GM12801 (cell line): ENCODE results near the gene RABGAP1.

Experiments used
- CTCF ChIP-seq: IDR thresholded peaks from one replicate; pipeline ENCODE4 v1.5.1; 2011; ENCODE audit warnings: control low read depth; ENCODE audit not compliant: insufficient read length; ENCODE audit errors: extremely low read depth

RABGAP1 gene

GRCh38 chr9:123043081-123043939 lies 102.5 kb downstream of the RABGAP1 start:
- TF ChIP-seq CTCF: no peak

DNA sequence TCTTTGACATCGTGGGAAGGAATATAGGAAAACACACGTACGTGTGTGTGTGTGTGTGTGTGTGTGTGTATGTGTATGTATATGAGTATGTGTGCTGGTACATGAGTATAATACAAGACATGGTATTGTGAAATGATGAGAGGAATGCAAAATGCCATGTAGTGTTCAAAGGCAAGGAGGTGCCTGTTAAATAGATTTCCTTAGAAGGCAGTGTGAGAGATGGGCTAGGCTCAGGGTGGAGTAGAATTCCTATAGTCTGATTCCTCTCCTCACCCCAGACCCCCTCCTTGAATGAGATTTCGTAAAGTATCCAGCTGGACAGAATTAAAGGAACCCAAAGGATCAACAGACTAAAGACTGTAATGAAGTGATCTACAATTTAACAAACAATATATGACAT lies 103.8 kb downstream of the RABGAP1 start:
- TF ChIP-seq CTCF: no peak

DNA sequence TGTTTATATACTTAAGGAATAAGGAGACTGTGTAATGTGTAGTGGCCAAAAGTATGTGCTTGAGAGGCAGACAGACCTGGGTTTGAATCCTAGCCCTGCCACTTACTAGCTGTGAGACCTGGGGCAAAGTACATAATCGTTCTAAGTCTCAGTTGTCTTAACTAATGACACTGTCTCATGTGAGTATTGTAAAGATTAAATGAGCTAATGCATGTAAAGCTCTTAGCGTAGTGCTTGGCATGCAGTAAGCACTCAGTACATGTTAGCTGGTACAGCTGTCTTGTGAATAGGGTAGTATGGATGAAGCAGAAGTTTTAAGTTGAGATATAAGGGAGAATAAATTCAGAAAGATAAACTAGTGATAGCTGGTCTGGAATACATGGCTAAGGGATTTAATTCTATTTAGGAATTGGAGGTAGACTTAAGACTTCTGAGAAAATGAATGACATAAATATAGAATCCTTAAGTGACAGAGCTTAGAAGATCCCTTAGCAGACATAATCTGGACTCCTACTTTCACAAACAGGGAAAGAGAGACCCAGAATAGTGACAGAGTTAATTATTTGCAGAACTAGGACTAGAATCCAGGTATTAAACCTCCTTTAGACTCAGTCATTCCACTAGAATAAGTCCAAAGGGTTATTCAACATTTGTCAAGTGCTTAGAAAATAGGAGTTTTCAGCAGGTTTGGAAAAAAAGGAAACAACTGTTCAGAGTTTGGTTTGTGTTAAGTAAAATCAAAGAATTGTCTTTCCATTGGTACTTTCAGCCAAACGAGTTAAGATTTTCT lies 105.8 kb downstream of the RABGAP1 start:
- no peak for TF ChIP-seq CTCF

GRCh38 chr9:123048748-123049147 lies 107.9 kb downstream of the RABGAP1 start:
- TF ChIP-seq CTCF: no peak

DNA sequence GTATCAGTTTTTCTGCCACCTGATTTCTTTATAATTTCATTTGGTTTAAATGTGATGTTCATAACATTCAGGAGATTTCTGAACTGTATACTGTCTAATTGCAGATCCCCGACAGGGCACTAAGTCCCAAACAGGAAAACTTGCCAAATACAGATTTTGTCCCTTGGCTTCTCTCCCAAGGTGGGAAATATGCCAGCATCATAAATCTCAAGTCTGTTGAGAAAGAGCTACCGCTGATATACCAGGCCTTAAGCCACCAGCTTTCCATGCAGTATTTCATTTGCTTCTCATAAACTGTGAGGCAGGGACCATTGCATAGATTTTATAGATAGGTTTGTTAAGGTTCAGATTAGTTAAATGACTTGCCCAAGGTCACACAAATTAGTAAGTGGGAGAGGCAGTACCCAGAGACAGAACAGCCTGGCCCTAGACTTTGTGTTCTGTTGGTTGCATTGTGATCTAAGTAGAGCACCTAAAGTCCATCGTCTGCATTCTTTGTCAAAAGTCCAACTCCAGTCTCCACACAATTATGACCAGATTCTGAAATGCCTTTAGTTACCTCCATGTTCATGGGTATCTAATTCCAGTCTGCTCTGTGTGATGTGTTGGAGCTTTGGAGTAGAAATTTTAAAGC lies 108.9 kb downstream of the RABGAP1 start:
- TF ChIP-seq CTCF: no peak

GRCh38 chr9:123053046-123053445 lies 112.2 kb downstream of the RABGAP1 start:
- TF ChIP-seq CTCF: no peak

DNA sequence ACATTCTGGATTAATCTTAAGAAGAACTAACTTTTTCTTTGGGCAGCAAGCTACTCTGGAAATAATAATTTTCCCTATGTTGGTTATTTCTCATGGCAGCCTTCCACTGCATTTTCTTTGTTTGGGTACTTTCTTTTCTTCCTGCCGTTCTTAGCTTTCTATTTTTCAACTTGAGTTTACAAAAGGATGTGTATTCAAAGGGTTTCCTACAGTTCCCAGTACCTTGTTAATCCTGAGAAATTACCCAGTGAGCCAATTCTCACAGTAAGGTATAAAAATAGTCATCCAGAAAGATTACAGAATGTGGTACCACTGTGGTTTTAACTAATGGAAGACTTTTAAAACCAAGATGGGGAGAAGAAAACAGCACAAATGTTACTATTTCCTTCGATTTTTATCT lies 112.9 kb downstream of the RABGAP1 start:
- TF ChIP-seq CTCF: no peak
